ENCODE results near the gene EIF2B4. TPM values are rescaled to one million over a fixed set of nuclear protein-coding genes. Genes with fewer than 3 reads are reported as not detected.

Gene EIF2B4
- total and polyA plus RNA-seq, 2 of the 13 experiments (the other 11 are each of a cell fraction or from before 2014, with no cell fraction given): 91.5 to 96.4 TPM

DNA sequence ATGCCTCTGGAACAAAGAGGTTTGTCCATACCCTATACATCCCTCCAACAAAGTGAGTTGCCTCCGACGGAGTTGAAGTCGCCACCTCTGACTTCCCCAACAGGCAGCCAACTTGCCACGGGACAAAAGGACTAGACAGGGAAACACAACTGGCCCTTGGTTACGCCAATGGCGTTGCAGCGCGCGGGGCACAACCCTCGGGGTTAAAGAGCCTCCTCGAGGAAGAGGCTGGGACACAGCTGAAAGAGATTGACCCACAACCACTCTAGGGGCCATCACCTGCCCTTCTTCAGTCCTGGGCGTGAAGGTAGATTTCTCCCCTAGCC is 14.1 kb downstream of the EIF2B4 start (continued):
- TF ChIP-seq CREB1 (IDR thresholded peaks at IDR 0.05) (no peak), CREB1 (CRISPR knock-in tag; IDR thresholded peaks at IDR 0.05) (no peak), NR2F1 (CRISPR knock-in tag; IDR thresholded peaks at IDR 0.05) (peak in 1 of 2 experiments; percentile 17; a peak in 1 of 4 replicates), ZNF136 (CRISPR knock-in tag; IDR thresholded peaks at IDR 0.05; ENCODE audit: low read depth) (no peak; the same call in 1 of the 2 replicates), ATF4 (CRISPR knock-in tag; IDR thresholded peaks at IDR 0.05) (0 out of 4 replicates have a peak, but pooled peaks of 1 of the 2 experiments have one; percentile 57), DNMT1 (CRISPR knock-in tag; IDR thresholded peaks at IDR 0.05) (0 out of 2 replicates have a peak, but pooled peaks have one; percentile 20), THAP11 (CRISPR knock-in tag; IDR thresholded peaks at IDR 0.05) (no peak), RARA (CRISPR knock-in tag; IDR thresholded peaks at IDR 0.05) (0 out of 2 replicates have a peak, but pooled peaks have one; percentile 14), TFDP2 (CRISPR knock-in tag; IDR thresholded peaks at IDR 0.05) (peak; percentile 63; the same call in 1 of the 2 replicates), ZNF800 (CRISPR knock-in tag; IDR thresholded peaks at IDR 0.05) (0 out of 2 replicates have a peak, but pooled peaks have one; percentile 16), PHF5A (CRISPR knock-in tag; IDR thresholded peaks at IDR 0.05; ENCODE audit: low read depth, unreplicated experiment) (peak; percentile 26), POLR2A (IDR thresholded peaks at IDR 0.05; ENCODE audit: insufficient read depth in 1 of 2, low read depth in 2 of 2, low read length in 2 of 2) (peak in 1 of 2 experiments; percentile 90; a peak in 3 of 4 replicates), NAIF1 (CRISPR knock-in tag; IDR thresholded peaks at IDR 0.05; ENCODE audit: borderline replicate concordance) (no peak), ZNF335 (CRISPR knock-in tag; IDR thresholded peaks at IDR 0.05) (no peak), ZNF101 (CRISPR knock-in tag; IDR thresholded peaks at IDR 0.05; ENCODE audit: borderline replicate concordance, low read depth) (no peak)
- TF ChIP-seq, protein P1, sequence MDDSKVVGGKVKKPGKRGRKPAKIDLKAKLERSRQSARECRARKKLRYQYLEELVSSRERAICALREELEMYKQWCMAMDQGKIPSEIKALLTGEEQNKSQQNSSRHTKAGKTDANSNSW (CRISPR knock-in tag; IDR thresholded peaks at IDR 0.05; ENCODE audit: borderline replicate concordance): 0 out of 2 replicates have a peak, but pooled peaks have one; percentile 13
- TF ChIP-seq, protein P2, sequence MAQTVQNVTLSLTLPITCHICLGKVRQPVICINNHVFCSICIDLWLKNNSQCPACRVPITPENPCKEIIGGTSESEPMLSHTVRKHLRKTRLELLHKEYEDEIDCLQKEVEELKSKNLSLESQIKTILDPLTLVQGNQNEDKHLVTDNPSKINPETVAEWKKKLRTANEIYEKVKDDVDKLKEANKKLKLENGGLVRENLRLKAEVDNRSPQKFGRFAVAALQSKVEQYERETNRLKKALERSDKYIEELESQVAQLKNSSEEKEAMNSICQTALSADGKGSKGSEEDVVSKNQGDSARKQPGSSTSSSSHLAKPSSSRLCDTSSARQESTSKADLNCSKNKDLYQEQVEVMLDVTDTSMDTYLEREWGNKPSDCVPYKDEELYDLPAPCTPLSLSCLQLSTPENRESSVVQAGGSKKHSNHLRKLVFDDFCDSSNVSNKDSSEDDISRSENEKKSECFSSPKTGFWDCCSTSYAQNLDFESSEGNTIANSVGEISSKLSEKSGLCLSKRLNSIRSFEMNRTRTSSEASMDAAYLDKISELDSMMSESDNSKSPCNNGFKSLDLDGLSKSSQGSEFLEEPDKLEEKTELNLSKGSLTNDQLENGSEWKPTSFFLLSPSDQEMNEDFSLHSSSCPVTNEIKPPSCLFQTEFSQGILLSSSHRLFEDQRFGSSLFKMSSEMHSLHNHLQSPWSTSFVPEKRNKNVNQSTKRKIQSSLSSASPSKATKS (CRISPR knock-in tag; IDR thresholded peaks at IDR 0.05): 0 out of 2 replicates have a peak, but pooled peaks have one; percentile 14
